H1 (cell line): ENCODE measurements around the gene LSG1. TPM values are rescaled to one million over a fixed set of nuclear protein-coding genes. Genes with fewer than 3 reads are reported as not detected.

Experiments
- CTCF ChIA-PET: fragments of 300-600 bp; sonication (Branson Sonifier 250); formaldehyde crosslinking; loops from one replicate; lab custom pipeline; 2021; ENCODE audit not compliant: partially characterized antibody; lab: Charles Lee
- POLR2A ChIA-PET: fragments of 300-600 bp; sonication (Branson Sonifier 250); formaldehyde crosslinking; loops from one replicate; lab custom pipeline; 2021; ENCODE audit warnings: inconsistent platforms; ENCODE audit not compliant: partially characterized antibody; lab: Charles Lee
- DNase-seq, 2 experiments: peaks; one replicate each; pipeline versions ENCODE4 v3.0.0 to v3.0.0-alpha.2; 2010 to 2022; ENCODE audit warnings: low spot score in 2 of 2, low read depth in 1 of 2, mixed read lengths in 1 of 2
- FAIRE-seq: peaks from 2 replicates; lab custom pipeline; 2011; peaks lifted over from hg19 to GRCh38; lab: Jason Lieb, UNC
- H2AFZ ChIP-seq: 2 replicates; pipeline ENCODE4 v1.8.1; 2012; ENCODE audit warnings: low read length, inconsistent platforms
- H2AK5ac ChIP-seq: 2 replicates; pipeline ENCODE4 v1.6.1; 2013; ENCODE audit warnings: low read depth, low read length
- H2BK120ac ChIP-seq: replicated peaks from 2 replicates; pipeline ENCODE3; 2013; ENCODE audit warnings: low read depth, low read length, inconsistent platforms
- H2BK12ac ChIP-seq: 2 replicates; pipeline ENCODE4 v1.6.1; 2013; ENCODE audit warnings: low read depth, low read length
- H2BK15ac ChIP-seq: 2 replicates; pipeline ENCODE4 v1.6.1; 2013; ENCODE audit warnings: low read length
- H2BK20ac ChIP-seq: 2 replicates; pipeline ENCODE4 v1.6.1; 2013; ENCODE audit warnings: low read length
- H2BK5ac ChIP-seq: 2 replicates; pipeline ENCODE4 v1.6.1; 2013; ENCODE audit warnings: low read depth, low read length
- H3K14ac ChIP-seq: 2 replicates; pipeline ENCODE4 v1.6.1; 2013; ENCODE audit warnings: inconsistent platforms; ENCODE audit not compliant: insufficient read length
- H3K18ac ChIP-seq: 2 replicates; pipeline ENCODE4 v1.6.1; 2013; ENCODE audit warnings: low read length; ENCODE audit errors: extremely low read depth
- H3K23ac ChIP-seq: 2 replicates; pipeline ENCODE4 v1.6.1; 2013; ENCODE audit warnings: inconsistent platforms; ENCODE audit not compliant: insufficient read length
- H3K23me2 ChIP-seq: 2 replicates; pipeline ENCODE4 v1.6.1; 2013; ENCODE audit warnings: low read depth, low read length
- H3K27ac ChIP-seq: 2 replicates; pipeline ENCODE4 v1.6.1; 2011; ENCODE audit warnings: low read depth, low read length, inconsistent platforms
- H3K27me3 ChIP-seq, 4 experiments: replicated peaks in 1 of 4; 1 replicate in 1 of 4; 2 replicates in 3 of 4; pipeline versions ENCODE4 v1.6.1 to v1.8.1; 2011 to 2013; ENCODE audit warnings: low read length in 3 of 4, mild to moderate bottlenecking in 3 of 4, inconsistent platforms in 2 of 4, mixed read lengths in 2 of 4, moderate library complexity in 1 of 4; ENCODE audit not compliant: control insufficient read depth in 3 of 4, insufficient read depth in 3 of 4; ENCODE audit errors: extremely low read depth in 1 of 4
- H3K36me3 ChIP-seq, 4 experiments: 2 replicates each; pipeline versions ENCODE4 v1.6.1 to v1.8.1; 2011 to 2013; ENCODE audit warnings: mild to moderate bottlenecking in 4 of 4, low read length in 3 of 4, moderate library complexity in 2 of 4, control low read depth in 1 of 4, inconsistent platforms in 1 of 4; ENCODE audit not compliant: insufficient read depth in 4 of 4, control insufficient read depth in 2 of 4
- H3K4ac ChIP-seq: replicated peaks from 2 replicates; pipeline ENCODE3; 2013; ENCODE audit warnings: low read length, low read depth, mixed read lengths, inconsistent platforms; ENCODE audit not compliant: insufficient read length
- H3K4me1 ChIP-seq, 4 experiments: replicated peaks in 1 of 4; 1 replicate in 1 of 4; 2 replicates in 3 of 4; pipeline versions ENCODE4 v1.6.1 to v1.8.1; 2011 to 2013; ENCODE audit warnings: low read length in 3 of 4, inconsistent platforms in 2 of 4, mixed read lengths in 1 of 4; ENCODE audit not compliant: insufficient read depth in 4 of 4, control insufficient read depth in 3 of 4
- H3K4me2 ChIP-seq, 2 experiments: 2 replicates each; pipeline versions ENCODE4 v1.6.1 to v1.8.1; 2011 to 2013; ENCODE audit warnings: low read depth in 2 of 2, low read length in 2 of 2, control low read depth in 1 of 2, inconsistent platforms in 1 of 2, mild to moderate bottlenecking in 1 of 2; ENCODE audit not compliant: insufficient read depth in 1 of 2
- H3K4me3 ChIP-seq, 4 experiments: fragments of 200-600, 300-600 bp in 1 of 4; sonication (generic), shearing (Covaris generic), sonication (Bioruptor Twin) in 1 of 4; 2 replicates each; pipeline versions ENCODE4 v1.5.1 to v1.8.1; 2011 to 2016; ENCODE audit warnings: low read length in 4 of 4, low read depth in 3 of 4, control low read depth in 2 of 4, inconsistent platforms in 2 of 4, mild to moderate bottlenecking in 2 of 4, mixed read lengths in 1 of 4, moderate library complexity in 1 of 4; ENCODE audit not compliant: insufficient read depth in 2 of 4; ENCODE audit errors: extremely low read depth in 1 of 4
- H3K56ac ChIP-seq: replicated peaks from 2 replicates; pipeline ENCODE3; 2013; ENCODE audit warnings: low read depth, mild to moderate bottlenecking, mixed read lengths, low read length, inconsistent platforms; ENCODE audit not compliant: insufficient read length
- H3K79me1 ChIP-seq: 2 replicates; pipeline ENCODE4 v1.6.1; 2013; ENCODE audit warnings: low read depth, low read length, control low read depth
- H3K79me2 ChIP-seq, 2 experiments: 2 replicates each; pipeline versions ENCODE4 v1.6.1 to v1.8.1; 2012 to 2013; ENCODE audit warnings: low read length in 2 of 2, mild to moderate bottlenecking in 2 of 2, inconsistent platforms in 1 of 2; ENCODE audit not compliant: insufficient read depth in 2 of 2, control insufficient read depth in 1 of 2
- H3K9ac ChIP-seq, 4 experiments: replicated peaks in 1 of 4; 1 replicate in 1 of 4; 2 replicates in 3 of 4; pipeline versions ENCODE4 v1.6.1 to v1.8.1; 2011 to 2013; ENCODE audit warnings: low read depth in 3 of 4, low read length in 3 of 4, control low read depth in 2 of 4, mild to moderate bottlenecking in 2 of 4, moderate library complexity in 2 of 4, inconsistent platforms in 1 of 4; ENCODE audit errors: extremely low read depth in 1 of 4
- H3K9me3 ChIP-seq, 2 experiments: 2 replicates each; pipeline versions ENCODE4 v1.6.1 to v1.8.1; 2012 to 2013; ENCODE audit warnings: mild to moderate bottlenecking in 2 of 2, moderate library complexity in 2 of 2, control low read depth in 1 of 2, inconsistent platforms in 1 of 2, low read depth in 1 of 2, low read length in 1 of 2, mixed read lengths in 1 of 2; ENCODE audit not compliant: insufficient read depth in 2 of 2
- H4K20me1 ChIP-seq, 2 experiments: replicated peaks in 1 of 2; 2 replicates each; pipeline versions ENCODE3 to v1.8.1; 2011 to 2013; ENCODE audit warnings: inconsistent platforms in 2 of 2, low read length in 2 of 2, mild to moderate bottlenecking in 1 of 2; ENCODE audit not compliant: insufficient read depth in 2 of 2, control insufficient read depth in 1 of 2
- H4K5ac ChIP-seq: 2 replicates; pipeline ENCODE4 v1.6.1; 2013; ENCODE audit warnings: low read length, low read depth, mixed read lengths, inconsistent platforms; ENCODE audit not compliant: insufficient read length
- H4K8ac ChIP-seq: 2 replicates; pipeline ENCODE4 v1.8.0; 2013; ENCODE audit warnings: mild to moderate bottlenecking, moderate library complexity, low read length, inconsistent platforms; ENCODE audit not compliant: insufficient read depth; ENCODE audit errors: extremely low read depth
- H4K91ac ChIP-seq: replicated peaks from 2 replicates; pipeline ENCODE3; 2013; ENCODE audit warnings: low read length, mixed read lengths, inconsistent platforms; ENCODE audit not compliant: insufficient read length
- CHD1 ChIP-seq: IDR thresholded peaks from 2 replicates; pipeline ENCODE4 v1.6.1; 2012; ENCODE audit warnings: low read depth, low read length, improper control_type of control experiment
- NANOG ChIP-seq: IDR thresholded peaks from 2 replicates; pipeline ENCODE4 v1.6.1; 2011; ENCODE audit warnings: low read length, low read depth, mild to moderate bottlenecking, inconsistent platforms; ENCODE audit not compliant: insufficient read depth, poor library complexity, severe bottlenecking
- POLR2AphosphoS5 ChIP-seq: IDR thresholded peaks from 2 replicates; pipeline ENCODE4 v1.6.1; 2011; ENCODE audit warnings: low read depth, low read length
- SAP30 ChIP-seq: fragments of 300-600 bp; sonication (generic); IDR thresholded peaks from 2 replicates; pipeline ENCODE4 v1.7.1; 2012; ENCODE audit warnings: low read length, moderate library complexity, mild to moderate bottlenecking, inconsistent platforms; ENCODE audit not compliant: insufficient read depth, insufficient replicate concordance
- TAF7 ChIP-seq: optimal IDR thresholded peaks from 2 replicates; pipeline ENCODE3; 2011; ENCODE audit warnings: low read depth, mild to moderate bottlenecking, inconsistent platforms, low read length, moderate library complexity, borderline replicate concordance
- ZNF274 ChIP-seq: IDR thresholded peaks from 2 replicates; pipeline ENCODE4 v1.7.0; 2012; ENCODE audit warnings: low read length, borderline replicate concordance; ENCODE audit errors: extremely low read depth
- WGBS, 2 experiments: shearing (Covaris generic) in 1 of 2; methylation state at CpG; one replicate each; pipeline versions ENCODE4 v1.1.6 to v1.1.7; 2013 to 2015; ENCODE audit warnings: low lambda C conversion rate in 2 of 2, mixed read lengths in 2 of 2, inconsistent platforms in 1 of 2, low coverage in 1 of 2, missing lambda C conversion rate in 1 of 2; ENCODE audit not compliant: insufficient replicate concordance in 2 of 2, insufficient coverage in 1 of 2, insufficient read length in 1 of 2; ENCODE audit errors: extremely low coverage in 1 of 2, missing lambda C conversion rate in 1 of 2; 5-methylcytosine and 5-hydroxymethylcytosine counted together
- polyA plus RNA-seq, 7 experiments: library from polyadenylated mRNA; depleted of rRNA in 3 of 7; stranded (reverse) in 5 of 7; unstranded in 2 of 7; fragments of >200 nt in 5 of 7; fragments of 200-250 nt in 2 of 7; gene quantifications; 1 replicate in 5 of 7; 2 replicates in 1 of 7; 4 replicates in 1 of 7; pipeline versions ENCODE4 v1.2.1 to v1.2.3, GENCODE V29; 2011 to 2013; ENCODE audit warnings: missing spikeins in 2 of 7, mixed read lengths in 2 of 7
- total RNA-seq: library from RNA; stranded (reverse); fragmentation: NEBNext Ultra II Directional; extraction: Animal tissue kit (Norgen Biotek cat#: 25700); gene quantifications from 2 replicates; pipeline ENCODE4 v1.2.1, GENCODE V29; 2021

Gene LSG1
- total and polyA plus RNA-seq, 2 of the 8 experiments (the other 6 are each of a cell fraction or from before 2014, with no cell fraction given): 23.7 to 47.6 TPM

DNA sequence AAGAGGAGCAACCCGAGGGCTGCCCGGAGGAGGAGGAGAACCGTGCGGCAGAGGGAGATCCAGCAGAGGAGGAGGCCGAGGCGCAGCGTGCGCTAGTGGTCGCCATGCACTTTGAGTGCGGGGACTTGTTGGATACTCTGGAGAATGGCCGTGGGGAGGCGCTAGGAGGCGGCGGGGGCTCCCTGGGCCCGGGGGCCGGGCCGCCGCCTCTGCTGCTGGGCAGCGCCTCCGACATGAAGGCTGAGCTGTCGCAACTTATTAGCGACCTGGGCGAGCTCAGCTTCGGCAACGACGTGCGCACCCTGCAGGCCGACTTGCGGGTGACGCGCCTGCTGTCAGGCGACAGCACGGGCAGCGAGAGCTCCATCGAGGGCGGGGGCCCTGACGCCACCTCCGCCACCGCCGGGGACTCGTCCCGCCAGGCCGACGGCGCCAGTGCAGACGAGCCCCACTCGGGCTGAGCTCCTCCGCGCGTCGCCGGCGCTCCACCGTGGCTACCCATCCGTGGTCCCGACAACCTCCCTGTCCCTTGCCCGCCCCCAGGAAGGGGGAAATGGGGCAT is 15.7 kb upstream of the LSG1 start:
- peaks cover 7 to 36% (median 29%) of the 10 kb centered on the region in 4 experiments for H3K27me3 ChIP-seq
- H2AFZ ChIP-seq: peak overlapping the region; percentile 30
- CTCF ChIA-PET: interaction anchor here (0.7 to 9.3 kb wide), 62 partner anchors 8 to 573 kb away, joined by 3 to 110 read pairs (median 4); partner anchors contain the start of gene LSG1
- TF ChIP-seq NANOG (peak; percentile 48), CHD1 (no peak), TAF7 (peak; percentile 86), ZNF274 (no peak), POLR2AphosphoS5 (0 out of 2 replicates have a peak, but pooled peaks have one; percentile 27), SAP30 (no peak)

More for the DNA sequence above, 15.7 kb upstream of the LSG1 start:
- Histone ChIP-seq H3K18ac (peak overlapping the region; percentile 86), H3K79me2 (no peaks in the 10 kb centered on the region), H2BK20ac (no peak overlapping the region), H2BK12ac (peak overlapping the region; percentile 96; the same call in 1 of the 2 replicates), H3K9me3 (no peaks in the 10 kb centered on the region), H3K23me2 (peaks cover 22% of the 10 kb centered on the region; the same call in 1 of the 2 replicates), H3K56ac (peak overlapping the region; percentile 55), H3K27ac (no peak overlapping the region), H3K4ac (peak overlapping the region; percentile 58), H3K23ac (no peak overlapping the region), H3K4me3 (peak overlapping the region; percentile 42 to 79 (median 70)), H4K8ac (peak overlapping the region; percentile 66), H3K4me2 (peak overlapping the region; percentile 90 to 97), H2BK120ac (no peak overlapping the region), H3K9ac (peak overlapping the region in 2 of 4 experiments; percentile 25 to 39; a peak in 2 of 7 replicates), H2AK5ac (no peak overlapping the region), H2BK5ac (peak overlapping the region; percentile 49; the same call in 1 of the 2 replicates), H3K36me3 (no peaks in the 10 kb centered on the region), H4K5ac (peak overlapping the region; percentile 20), H4K20me1 (peaks cover 0 to 5% of the 10 kb centered on the region in 2 experiments), H4K91ac (no peak overlapping the region), H2BK15ac (peak overlapping the region; percentile 88; the same call in 1 of the 2 replicates), H3K4me1 (peaks cover 0 to 13% (median 11%) of the 10 kb centered on the region in 4 experiments; a peak in 6 of 7 replicates), H3K14ac (no peak overlapping the region), H3K79me1 (no peaks in the 10 kb centered on the region)
- POLR2A ChIA-PET: interaction anchor here (0.6 to 3.7 kb wide), 20 partner anchors 9 to 573 kb away, joined by 3 to 30 read pairs (median 4); partner anchors contain the start of genes LSG1 and TMEM44
- DNase-seq: peak; percentile 51 to 84
- WGBS, 2 experiments: 2% methylated on average over 48 of the region's 57 CpGs; no CpG with 5 or more reads in 1 of the 2 experiments
- FAIRE-seq: no peak
